Stimulated activated CD8-positive, alpha-beta memory T cell treated with anti-CD3 and anti-CD28 coated beads, Interleukin-12 subunit alpha, Interleukin-12 subunit beta, amount 100 ng/mL, for 24 hours (primary cell): ENCODE measurements around the gene PPP1R9B.

ENCODE experiments used
- DNase-seq: peaks from one replicate; pipeline ENCODE4 v3.0.0-alpha.2; 2020; ENCODE audit errors: extremely low read depth

PPP1R9B gene

GRCh38 chr17:50150354-50151040 is at the start of gene PPP1R9B:
Gene PPP1R9B (minus strand): TSS chr17:50150677. CDS start chr17:50150513, 164 bp downstream.
- DNase-seq, result no peak

- no peak for DNase-seq
Observed at GRCh38 chr17:50199803-50200456, 49.5 kb upstream of the PPP1R9B start.

GRCh38 chr17:50199211-50199802 is 48.8 kb upstream of the PPP1R9B start:
- no peak for DNase-seq

GRCh38 chr17:50198026-50198669 is 47.7 kb upstream of the PPP1R9B start:
- no peak for DNase-seq

GRCh38 chr17:50196826-50197225 is 46.3 kb upstream of the PPP1R9B start:
- DNase-seq, result no peak

- DNase-seq, result no peak
Observed at GRCh38 chr17:50196036-50196435, 45.6 kb upstream of the PPP1R9B start.

GRCh38 chr17:50194934-50195865 is 44.7 kb upstream of the PPP1R9B start:
- no peak for DNase-seq

GRCh38 chr17:50194140-50194933 is 43.9 kb upstream of the PPP1R9B start:
- no peak for DNase-seq

GRCh38 chr17:50192618-50193291 is 42.3 kb upstream of the PPP1R9B start:
- DNase-seq, result no peak

- no peak for DNase-seq
Observed at GRCh38 chr17:50192144-50192617, 41.7 kb upstream of the PPP1R9B start.

- DNase-seq, result no peak
Observed at GRCh38 chr17:50191359-50192143, 41.1 kb upstream of the PPP1R9B start.

GRCh38 chr17:50190603-50191358 is 40.3 kb upstream of the PPP1R9B start:
- DNase-seq, result no peak

- DNase-seq, result no peak
Observed at GRCh38 chr17:50190293-50190602, 39.8 kb upstream of the PPP1R9B start.

GRCh38 chr17:50189550-50190292 is 39.2 kb upstream of the PPP1R9B start:
- no peak for DNase-seq

GRCh38 chr17:50188921-50189549 is 38.6 kb upstream of the PPP1R9B start:
- no peak for DNase-seq

GRCh38 chr17:50188531-50188920 is 38.0 kb upstream of the PPP1R9B start:
- DNase-seq, result no peak

GRCh38 chr17:50187751-50188530 is 37.5 kb upstream of the PPP1R9B start:
- no peak for DNase-seq
